B cell (primary cell): ENCODE data around the gene RAPGEF1. TPM values are rescaled to one million over a fixed set of nuclear protein-coding genes. Genes with fewer than 3 reads are reported as not detected.
A peak's percentile ranks its signal among the peaks of the same experiment; 100 is the strongest.

Experiments used
- ATAC-seq: fragments of 200-7000 bp; cut with Tn5 transposase; one replicate; pipeline ENCODE4 v1.10.0; 2021; ENCODE audit warnings: low read depth, mild to moderate bottlenecking, moderate number of reproducible peaks, moderate library complexity
- CTCF ChIA-PET: fragments of 350-600 bp; sonication (Branson Sonifier 250); formaldehyde crosslinking; loops from one replicate; lab custom pipeline; 2021; ENCODE audit warnings: antibody characterized with exemption, inconsistent platforms; lab: Charles Lee
- POLR2A ChIA-PET: fragments of 350-600 bp; sonication (Branson Sonifier 250); formaldehyde crosslinking; loops from one replicate; lab custom pipeline; 2021; ENCODE audit warnings: antibody characterized with exemption; lab: Charles Lee
- DNase-seq: peaks from one replicate; pipeline ENCODE4 v3.0.0; 2013
- H2AFZ ChIP-seq: 2 replicates; pipeline ENCODE4 v1.6.1; 2012; ENCODE audit warnings: mild to moderate bottlenecking, low read depth, low read length; ENCODE audit not compliant: insufficient read depth, poor library complexity, severe bottlenecking
- H3K27ac ChIP-seq, 2 donors: 1 replicate in 1 of 2; 2 replicates in 1 of 2; pipeline ENCODE4 v1.5.1; 2012 to 2013; ENCODE audit warnings: low read length in 2 of 2, mild to moderate bottlenecking in 2 of 2, moderate library complexity in 1 of 2
- H3K27me3 ChIP-seq, 4 experiments: fragments of 200-600 bp in 1 of 4; sonication (generic) in 1 of 4; replicated peaks in 1 of 4; 1 replicate in 2 of 4; 2 replicates in 2 of 4; pipeline versions ENCODE4 v1.6.1 to v1.7.0; 2013 to 2016; ENCODE audit warnings: low read length in 3 of 4, mild to moderate bottlenecking in 2 of 4, mixed read lengths in 1 of 4, moderate library complexity in 1 of 4; ENCODE audit not compliant: insufficient read depth in 4 of 4, control insufficient read depth in 3 of 4; ENCODE audit errors: control extremely low read depth in 1 of 4
- H3K36me3 ChIP-seq, 2 experiments: replicated peaks in 1 of 2; 1 replicate in 1 of 2; 2 replicates in 1 of 2; pipeline versions ENCODE4 v1.6.1 to v1.7.1; 2013; ENCODE audit warnings: low read length in 1 of 2; ENCODE audit not compliant: insufficient read depth in 2 of 2, control insufficient read depth in 1 of 2; ENCODE audit errors: control extremely low read depth in 1 of 2, extremely low read depth in 1 of 2
- H3K4me1 ChIP-seq, 2 donors: fragments of 200-600 bp in 1 of 2; sonication (generic) in 1 of 2; 1 replicate in 1 of 2; 2 replicates in 1 of 2; pipeline versions ENCODE4 v1.5.1 to v1.6.1; 2013 to 2017; ENCODE audit warnings: low read length in 2 of 2; ENCODE audit not compliant: control insufficient read depth in 2 of 2, insufficient read depth in 2 of 2
- H3K4me2 ChIP-seq: replicated peaks from 2 replicates; pipeline ENCODE3; 2012; ENCODE audit warnings: mild to moderate bottlenecking, low read depth, low read length; ENCODE audit not compliant: poor library complexity, severe bottlenecking
- H3K4me3 ChIP-seq, 5 experiments: fragments of 200-600 bp in 1 of 5; sonication (generic) in 1 of 5; 1 replicate in 3 of 5; 2 replicates in 2 of 5; pipeline versions ENCODE4 v1.5.1 to v1.7.0; 2011 to 2016; ENCODE audit warnings: low read length in 4 of 5, mild to moderate bottlenecking in 4 of 5, low read depth in 2 of 5, control low read depth in 1 of 5, moderate library complexity in 1 of 5; ENCODE audit not compliant: insufficient read depth in 1 of 5; ENCODE audit errors: control extremely low read depth in 1 of 5, extremely low read depth in 1 of 5
- H3K79me2 ChIP-seq: fragments of 200-600 bp; sonication (generic); one replicate; pipeline ENCODE4 v1.6.0; 2016; ENCODE audit warnings: low read length; ENCODE audit not compliant: control insufficient read depth, insufficient read depth
- H3K9ac ChIP-seq: fragments of 200-600 bp; sonication (generic); 2 replicates; pipeline ENCODE4 v1.6.1; 2017; ENCODE audit warnings: mild to moderate bottlenecking, low read length, moderate library complexity
- H3K9me3 ChIP-seq, 3 donors: one replicate each; pipeline versions ENCODE4 v1.6.1 to v1.7.1; 2013; ENCODE audit warnings: low read length in 2 of 3; ENCODE audit not compliant: control insufficient read depth in 2 of 3, insufficient read depth in 1 of 3; ENCODE audit errors: control extremely low read depth in 1 of 3
- H4K20me1 ChIP-seq: 2 replicates; pipeline ENCODE4 v1.6.0; 2012; ENCODE audit warnings: mild to moderate bottlenecking, low read length; ENCODE audit not compliant: insufficient read depth, control insufficient read depth, poor library complexity, severe bottlenecking
- H3K27ac Mint-ChIP-seq: one replicate; pipeline ENCODE4 v1.8.0; 2021; ENCODE audit warnings: mixed read lengths
- H3K27me3 Mint-ChIP-seq: one replicate; pipeline ENCODE4 v1.8.0; 2021; ENCODE audit warnings: mixed read lengths
- H3K4me1 Mint-ChIP-seq: one replicate; pipeline ENCODE4 v1.8.0; 2021; ENCODE audit warnings: mixed read lengths
- H3K4me3 Mint-ChIP-seq: one replicate; pipeline ENCODE4 v1.8.0; 2021; ENCODE audit warnings: mixed read lengths
- H3K9me3 Mint-ChIP-seq: one replicate; pipeline ENCODE4 v1.8.0; 2022; ENCODE audit warnings: mixed read lengths; ENCODE audit not compliant: insufficient read depth
- CTCF ChIP-seq: fragments of 200-600 bp; IDR thresholded peaks from one replicate; pipeline ENCODE4 v1.8.0; 2022; ENCODE audit warnings: antibody characterized with exemption, mild to moderate bottlenecking
- EZH2 ChIP-seq: IDR thresholded peaks from 2 replicates; pipeline ENCODE4 v1.6.1; 2012; ENCODE audit warnings: borderline replicate concordance, low read depth, mild to moderate bottlenecking, moderate library complexity, low read length; ENCODE audit not compliant: insufficient read depth, poor library complexity, severe bottlenecking
- WGBS: methylation state at CpG from one replicate; pipeline ENCODE4 v1.1.5; 2013; ENCODE audit warnings: missing lambda C conversion rate; ENCODE audit not compliant: insufficient coverage; 5-methylcytosine and 5-hydroxymethylcytosine counted together
- intact Hi-C: fragments of 100-400 bp; cut with micrococcal nuclease; formaldehyde crosslinking; loops from one replicate; pipeline ENCODE4 v1.10.0; 2022
- polyA plus RNA-seq: library from polyadenylated mRNA; depleted of rRNA; stranded (reverse); fragments of >200 nt; gene quantifications from 2 replicates; pipeline ENCODE4 v1.2.3, GENCODE V29; 2012
- total RNA-seq, 2 donors: library from RNA; stranded (reverse); fragments of 120-200 nt in 1 of 2; gene quantifications; 1 replicate in 1 of 2; 2 replicates in 1 of 2; pipeline versions ENCODE4 v1.2.3 to v1.2.4, GENCODE V29; 2013 to 2022

RAPGEF1 gene
- total and polyA plus RNA-seq, 2 donors (not counting 1 experiment from before 2014, with no cell fraction given) = 134 to 447 TPM

GRCh38 chr9:131627648-131628458 lies 112.0 kb downstream of the RAPGEF1 start:
- DNase-seq = peak; percentile 84
- H3K27ac ChIP-seq = peak overlapping the region; percentile 83 to 85
- no peaks in the 10 kb centered on the region for H3K9me3 Mint-ChIP-seq
- TF ChIP-seq EZH2 (no peak), CTCF (no peak)
- no peak overlapping the region for H3K9ac ChIP-seq
- H3K4me1 Mint-ChIP-seq = peaks cover 65% of the 10 kb centered on the region
- H3K36me3 ChIP-seq = peaks cover 2 to 79% of the 10 kb centered on the region in 2 experiments
- ATAC-seq = peak; percentile 79
- H3K27ac Mint-ChIP-seq = peak overlapping the region; percentile 94
- H4K20me1 ChIP-seq = peaks cover 36% of the 10 kb centered on the region
- no peak overlapping the region for H2AFZ ChIP-seq
- WGBS = 75% methylated on average over 16 of the region's 21 CpGs
- no peaks in the 10 kb centered on the region for H3K27me3 Mint-ChIP-seq
- ChIA-PET POLR2A (interaction anchor here (0.9 to 1.7 kb wide), 7 partner anchors 47 to 116 kb away, joined by 3 to 5 read pairs (median 4); no protein-coding TSS in a partner anchor), CTCF (interaction anchor here (0.6 to 5.5 kb wide), 13 partner anchors 8 to 215 kb away, joined by 3 to 88 read pairs (median 5); partner anchors contain the start of gene RAPGEF1)
- no peak overlapping the region for H3K4me3 ChIP-seq
- no peaks in the 10 kb centered on the region for H3K27me3 ChIP-seq
- H3K4me3 Mint-ChIP-seq = peak overlapping the region; percentile 89
- peaks cover 0 to 2% (median 0%) of the 10 kb centered on the region in 3 donors for H3K9me3 ChIP-seq
- intact Hi-C loops = loop anchor here (5.0 kb wide), 1 partner anchor 126 kb away; the partner anchor contains the start of gene POMT1
- peaks cover 24 to 52% of the 10 kb centered on the region in 2 donors for H3K4me1 ChIP-seq
- peaks cover 82% of the 10 kb centered on the region for H3K79me2 ChIP-seq
- H3K4me2 ChIP-seq = no peak overlapping the region

GRCh38 chr9:131627326-131627647 lies 112.6 kb downstream of the RAPGEF1 start:
- no peak overlapping the region for H3K4me2 ChIP-seq
- Mint-ChIP-seq H3K27ac (peak overlapping the region; percentile 94), H3K9me3 (no peaks in the 10 kb centered on the region), H3K27me3 (no peaks in the 10 kb centered on the region), H3K4me1 (peaks cover 68% of the 10 kb centered on the region), H3K4me3 (peak overlapping the region; percentile 89)
- no peak overlapping the region for H3K9ac ChIP-seq
- POLR2A ChIA-PET = interaction anchor here (0.9 to 1.7 kb wide), 5 partner anchors 48 to 117 kb away, joined by 3 to 5 read pairs (median 4); no protein-coding TSS in a partner anchor
- TF ChIP-seq EZH2 (no peak), CTCF (no peak)
- peaks cover 82% of the 10 kb centered on the region for H3K79me2 ChIP-seq
- ATAC-seq = no peak
- H3K27ac ChIP-seq = peak overlapping the region; percentile 83 to 85
- intact Hi-C loops = loop anchor here (5.0 kb wide), 1 partner anchor 125 kb away; the partner anchor contains the start of gene POMT1
- no peaks in the 10 kb centered on the region for H3K27me3 ChIP-seq
- peaks cover 4 to 83% of the 10 kb centered on the region in 2 experiments for H3K36me3 ChIP-seq
- peaks cover 0 to 8% (median 6%) of the 10 kb centered on the region in 3 donors for H3K9me3 ChIP-seq
- H3K4me3 ChIP-seq = no peak overlapping the region
- CTCF ChIA-PET = interaction anchor here (0.6 to 5.5 kb wide), 11 partner anchors 8 to 215 kb away, joined by 3 to 88 read pairs (median 5); partner anchors contain the start of gene RAPGEF1
- peaks cover 38% of the 10 kb centered on the region for H4K20me1 ChIP-seq
- H2AFZ ChIP-seq = no peak overlapping the region
- no peak for DNase-seq
- H3K4me1 ChIP-seq = peaks cover 30 to 58% of the 10 kb centered on the region in 2 donors
- WGBS = no CpG with 5 or more reads among the region's 8 CpGs
